A673 (cell line): Measurements from ENCODE around the gene C12orf57. TPM values are rescaled to one million over a fixed set of nuclear protein-coding genes. Genes with fewer than 3 reads are reported as not detected.

ENCODE experiments used
- BruUV-seq: library from RNA; stranded (reverse); fragments of 400-500 nt; replicated peaks from 2 replicates; lab custom pipeline; 2021; lab: Mats Ljungman, UMichigan
- CTCF ChIA-PET: fragments of 300-600 bp; sonication (Branson Sonifier 250); formaldehyde crosslinking; loops from one replicate; lab custom pipeline; 2022; ENCODE audit warnings: antibody characterized with exemption; lab: Charles Lee
- POLR2A ChIA-PET: fragments of 300-600 bp; sonication (Branson Sonifier 250); formaldehyde crosslinking; loops from one replicate; lab custom pipeline; 2022; ENCODE audit warnings: antibody characterized with exemption; ENCODE audit not compliant: low non-redundant PET; lab: Charles Lee
- DNase-seq: peaks from one replicate; pipeline ENCODE4 v3.0.0-alpha.2; 2015; ENCODE audit warnings: low spot score
- H3K27ac ChIP-seq: fragments of 200-600 bp; sonication (generic); 2 replicates; pipeline ENCODE4 v1.5.1; 2016; ENCODE audit warnings: mixed run types, low read depth, mild to moderate bottlenecking, mixed read lengths, antibody characterized with exemption, low read length; ENCODE audit not compliant: poor library complexity, severe bottlenecking
- H3K27me3 ChIP-seq: fragments of 200-600 bp; sonication (generic); replicated peaks from 2 replicates; pipeline ENCODE4 v1.6.1; 2017; ENCODE audit warnings: mixed run types, low read depth, mild to moderate bottlenecking, mixed read lengths, antibody characterized with exemption, low read length; ENCODE audit not compliant: insufficient read depth, poor library complexity
- H3K36me3 ChIP-seq: fragments of 200-600 bp; sonication (generic); 2 replicates; pipeline ENCODE4 v1.6.1; 2016; ENCODE audit warnings: mixed run types, mild to moderate bottlenecking, mixed read lengths, antibody characterized with exemption, low read length; ENCODE audit not compliant: insufficient read depth, poor library complexity, severe bottlenecking
- H3K4me1 ChIP-seq: fragments of 200-600 bp; sonication (generic); 2 replicates; pipeline ENCODE4 v1.6.1; 2017; ENCODE audit warnings: mixed run types, mild to moderate bottlenecking, mixed read lengths, antibody characterized with exemption, low read length; ENCODE audit not compliant: insufficient read depth, poor library complexity, severe bottlenecking
- H3K4me3 ChIP-seq: fragments of 200-600 bp; sonication (generic); 2 replicates; pipeline ENCODE4 v1.5.1; 2016; ENCODE audit warnings: low read depth, mixed run types, mild to moderate bottlenecking, mixed read lengths, low read length; ENCODE audit not compliant: poor library complexity, severe bottlenecking
- H3K9me3 ChIP-seq: fragments of 200-600 bp; sonication (generic); 2 replicates; pipeline ENCODE4 v1.6.1; 2016; ENCODE audit warnings: mixed run types, low read depth, mild to moderate bottlenecking, mixed read lengths, antibody characterized with exemption, low read length; ENCODE audit not compliant: poor library complexity, severe bottlenecking
- CTCF ChIP-seq: fragments of 300-800, 200-600 bp; sonication (generic); conservative IDR thresholded peaks from 2 replicates; pipeline ENCODE4 v1.5.1; 2017; ENCODE audit warnings: low read depth, mild to moderate bottlenecking, antibody characterized with exemption, low read length, moderate library complexity, mixed read lengths
- EZH2 ChIP-seq: fragments of 200-600 bp; sonication (generic); IDR thresholded peaks from 2 replicates; pipeline ENCODE4 v1.6.1; 2017; ENCODE audit warnings: borderline replicate concordance, low read depth, mild to moderate bottlenecking, mixed read lengths, antibody characterized with exemption, low read length; ENCODE audit not compliant: poor library complexity, severe bottlenecking
- intact Hi-C: fragments of 100-400 bp; cut with micrococcal nuclease; formaldehyde crosslinking; loops from one replicate; pipeline ENCODE4 v1.10.0; 2022; ENCODE audit not compliant: unreplicated experiment
- total RNA-seq: library from RNA; stranded (reverse); gene quantifications from 2 replicates; pipeline ENCODE4 v1.2.3, GENCODE V29; 2021

Gene C12orf57
- total RNA-seq, 1 experiment from 2014 or later: 260 TPM

- POLR2A ChIA-PET: no interaction called here
- peaks cover 83% of the 10 kb centered on the region for H3K36me3 ChIP-seq
- CTCF ChIA-PET: no interaction called here
Observed at GRCh38 chr12:6979453-6979852, 35.6 kb downstream of the C12orf57 start.

GRCh38 chr12:6980075-6980474, 36.3 kb downstream of the C12orf57 start:
- ChIA-PET CTCF (no interaction called here), POLR2A (no interaction called here)
- H3K27me3 ChIP-seq: no peaks in the 10 kb centered on the region
- no peaks in the 10 kb centered on the region for H3K4me1 ChIP-seq
- H3K9me3 ChIP-seq: no peaks in the 10 kb centered on the region
- intact Hi-C loops: no loop called here
- BruUV-seq: no TSS peak
- TF ChIP-seq EZH2 (no peak), CTCF (no peak)
- no peak for DNase-seq
- peaks cover 77% of the 10 kb centered on the region for H3K36me3 ChIP-seq
- no peak overlapping the region for H3K27ac ChIP-seq
- no peak overlapping the region for H3K4me3 ChIP-seq

More at GRCh38 chr12:6979453-6979852, 35.6 kb downstream of the C12orf57 start:
- no peak overlapping the region for H3K4me3 ChIP-seq
- no peak overlapping the region for H3K27ac ChIP-seq
- TF ChIP-seq CTCF: no peak
- TF ChIP-seq EZH2: no peak
- no peaks in the 10 kb centered on the region for H3K9me3 ChIP-seq
- no peaks in the 10 kb centered on the region for H3K27me3 ChIP-seq
- no peaks in the 10 kb centered on the region for H3K4me1 ChIP-seq
- intact Hi-C loops: no loop called here
- no peak for DNase-seq
- no TSS peak for BruUV-seq

GRCh38 chr12:6980740-6981139, 36.9 kb downstream of the C12orf57 start:
- Histone ChIP-seq H3K9me3 (no peaks in the 10 kb centered on the region), H3K4me1 (no peaks in the 10 kb centered on the region), H3K27me3 (no peaks in the 10 kb centered on the region), H3K4me3 (no peak overlapping the region), H3K36me3 (peaks cover 70% of the 10 kb centered on the region), H3K27ac (no peak overlapping the region)
- BruUV-seq: no TSS peak
- ChIA-PET POLR2A (no interaction called here), CTCF (no interaction called here)
- DNase-seq: no peak
- TF ChIP-seq EZH2 (no peak), CTCF (no peak)
- intact Hi-C loops: no loop called here
